AG08395 (cell line): ENCODE data around the gene MARCHF9.
A peak's percentile ranks its signal among the peaks of the same experiment; 100 is the strongest.
"Not testable (repeated sequence)": the region's sequence is repeated elsewhere in the genome, so short reads cannot be mapped to it uniquely, and the experiment has no call there.

Source experiments
- DNase-seq: peaks from one replicate; pipeline ENCODE4 v3.0.0; 2012; ENCODE audit warnings: mixed read lengths, low spot score

The MARCHF9 gene

GRCh38 chr12:57771236-57771872 is 16.5 kb downstream of the MARCHF9 start:
- DNase-seq = peak; percentile 94

GRCh38 chr12:57771873-57772428 is 17.0 kb downstream of the MARCHF9 start, which contains the start of gene METTL1:
METTL1 (minus strand) TSS chr12:57772105; CDS start chr12:57772083, 22 bp downstream.
- peak; percentile 97 for DNase-seq

- peak; percentile 71 for DNase-seq
Measured at GRCh38 chr12:57772429-57773322, 17.8 kb downstream of the MARCHF9 start, which contains the start of gene EEF1AKMT3. EEF1AKMT3 (plus strand) TSS chr12:57772614; CDS start chr12:57772725, 111 bp downstream.

GRCh38 chr12:57774634-57775033 is 19.7 kb downstream of the MARCHF9 start:
- not testable (repeated sequence) for DNase-seq

- DNase-seq = no peak
Measured at GRCh38 chr12:57775044-57775443, 20.1 kb downstream of the MARCHF9 start.

GRCh38 chr12:57775563-57776246 is 20.8 kb downstream of the MARCHF9 start:
- no peak for DNase-seq

GRCh38 chr12:57776247-57776587 is 21.3 kb downstream of the MARCHF9 start:
- no peak for DNase-seq

GRCh38 chr12:57777367-57777766 is 22.5 kb downstream of the MARCHF9 start:
- DNase-seq = no peak

GRCh38 chr12:57777911-57778310 is 23.0 kb downstream of the MARCHF9 start:
- no peak for DNase-seq

- no peak for DNase-seq
Measured at GRCh38 chr12:57779736-57780135, 24.8 kb downstream of the MARCHF9 start.

GRCh38 chr12:57780284-57780897 is 25.5 kb downstream of the MARCHF9 start:
- DNase-seq = no peak

GRCh38 chr12:57781244-57781643 is 26.3 kb downstream of the MARCHF9 start:
- no peak for DNase-seq

- DNase-seq = no peak
Measured at GRCh38 chr12:57781801-57782200, 26.9 kb downstream of the MARCHF9 start.

- no peak for DNase-seq
Measured at GRCh38 chr12:57782243-57782607, 27.3 kb downstream of the MARCHF9 start.

- DNase-seq = peak; percentile 87
Measured at GRCh38 chr12:57782608-57783465, 27.9 kb downstream of the MARCHF9 start, which contains the start of gene TSFM. TSFM (plus strand) TSS chr12:57782787; CDS start chr12:57782802, 15 bp downstream.

GRCh38 chr12:57783466-57783801 is 28.5 kb downstream of the MARCHF9 start:
- DNase-seq = no peak

GRCh38 chr12:57783861-57784260 is 29.0 kb downstream of the MARCHF9 start:
- no peak for DNase-seq

GRCh38 chr12:57793920-57794319 is 39.0 kb downstream of the MARCHF9 start:
- peak; percentile 72 for DNase-seq

- DNase-seq = peak; percentile 21
Measured at GRCh38 chr12:57795354-57795753, 40.5 kb downstream of the MARCHF9 start.

GRCh38 chr12:57796996-57797395 is 42.1 kb downstream of the MARCHF9 start:
- DNase-seq = no peak

GRCh38 chr12:57797933-57798332 is 43.0 kb downstream of the MARCHF9 start:
- DNase-seq = no peak
